Measurements from ENCODE around the gene STUM.

DNA sequence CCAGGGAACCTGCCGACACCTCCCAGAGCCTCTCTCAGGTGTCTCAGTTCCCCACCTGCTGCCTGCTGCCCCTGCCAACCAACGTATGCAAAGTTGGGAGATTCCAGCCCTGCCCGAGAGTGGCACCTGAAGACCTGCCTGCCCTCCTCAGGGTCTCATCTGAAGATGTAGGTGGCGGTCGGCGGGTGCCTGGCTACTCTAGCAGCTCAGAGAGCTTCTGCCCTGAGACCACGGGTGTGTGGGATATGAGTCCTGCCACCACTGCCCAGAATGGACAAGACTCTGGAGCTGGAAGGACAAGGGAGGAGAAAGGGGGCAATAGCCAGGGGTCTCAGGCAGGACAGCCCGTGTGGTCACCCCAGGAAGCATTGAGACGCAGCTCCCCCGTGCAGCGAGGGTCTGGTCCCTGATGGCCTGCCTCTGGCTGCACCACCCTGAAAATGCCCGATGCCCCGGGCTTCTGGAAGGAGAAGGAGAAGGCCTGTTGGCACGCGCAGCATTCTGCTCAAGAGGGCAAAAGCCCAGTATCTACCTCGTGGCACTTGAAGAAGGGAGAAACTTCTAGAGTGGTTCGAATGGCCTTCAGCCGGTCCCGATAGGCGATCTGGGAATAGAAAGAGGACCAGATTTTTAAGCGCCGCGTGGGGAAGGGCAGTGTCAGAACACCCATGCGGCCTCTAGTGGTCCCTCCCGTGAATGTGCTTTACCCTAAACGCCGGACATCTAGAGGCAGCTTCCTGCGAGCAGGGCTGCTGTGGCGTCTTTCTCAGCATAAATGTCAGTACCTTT is 88.8 kb downstream of the STUM start:
- no peak for TF ChIP-seq ZNF114 (CRISPR knock-in tag; IDR thresholded peaks at IDR 0.05)
- TF ChIP-seq, protein P1, sequence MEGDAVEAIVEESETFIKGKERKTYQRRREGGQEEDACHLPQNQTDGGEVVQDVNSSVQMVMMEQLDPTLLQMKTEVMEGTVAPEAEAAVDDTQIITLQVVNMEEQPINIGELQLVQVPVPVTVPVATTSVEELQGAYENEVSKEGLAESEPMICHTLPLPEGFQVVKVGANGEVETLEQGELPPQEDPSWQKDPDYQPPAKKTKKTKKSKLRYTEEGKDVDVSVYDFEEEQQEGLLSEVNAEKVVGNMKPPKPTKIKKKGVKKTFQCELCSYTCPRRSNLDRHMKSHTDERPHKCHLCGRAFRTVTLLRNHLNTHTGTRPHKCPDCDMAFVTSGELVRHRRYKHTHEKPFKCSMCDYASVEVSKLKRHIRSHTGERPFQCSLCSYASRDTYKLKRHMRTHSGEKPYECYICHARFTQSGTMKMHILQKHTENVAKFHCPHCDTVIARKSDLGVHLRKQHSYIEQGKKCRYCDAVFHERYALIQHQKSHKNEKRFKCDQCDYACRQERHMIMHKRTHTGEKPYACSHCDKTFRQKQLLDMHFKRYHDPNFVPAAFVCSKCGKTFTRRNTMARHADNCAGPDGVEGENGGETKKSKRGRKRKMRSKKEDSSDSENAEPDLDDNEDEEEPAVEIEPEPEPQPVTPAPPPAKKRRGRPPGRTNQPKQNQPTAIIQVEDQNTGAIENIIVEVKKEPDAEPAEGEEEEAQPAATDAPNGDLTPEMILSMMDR (conservative IDR thresholded peaks at IDR 0.05; ENCODE audit: low read depth in 2 of 2) = peak; percentile 49 to 54
- TF ChIP-seq, protein P2, sequence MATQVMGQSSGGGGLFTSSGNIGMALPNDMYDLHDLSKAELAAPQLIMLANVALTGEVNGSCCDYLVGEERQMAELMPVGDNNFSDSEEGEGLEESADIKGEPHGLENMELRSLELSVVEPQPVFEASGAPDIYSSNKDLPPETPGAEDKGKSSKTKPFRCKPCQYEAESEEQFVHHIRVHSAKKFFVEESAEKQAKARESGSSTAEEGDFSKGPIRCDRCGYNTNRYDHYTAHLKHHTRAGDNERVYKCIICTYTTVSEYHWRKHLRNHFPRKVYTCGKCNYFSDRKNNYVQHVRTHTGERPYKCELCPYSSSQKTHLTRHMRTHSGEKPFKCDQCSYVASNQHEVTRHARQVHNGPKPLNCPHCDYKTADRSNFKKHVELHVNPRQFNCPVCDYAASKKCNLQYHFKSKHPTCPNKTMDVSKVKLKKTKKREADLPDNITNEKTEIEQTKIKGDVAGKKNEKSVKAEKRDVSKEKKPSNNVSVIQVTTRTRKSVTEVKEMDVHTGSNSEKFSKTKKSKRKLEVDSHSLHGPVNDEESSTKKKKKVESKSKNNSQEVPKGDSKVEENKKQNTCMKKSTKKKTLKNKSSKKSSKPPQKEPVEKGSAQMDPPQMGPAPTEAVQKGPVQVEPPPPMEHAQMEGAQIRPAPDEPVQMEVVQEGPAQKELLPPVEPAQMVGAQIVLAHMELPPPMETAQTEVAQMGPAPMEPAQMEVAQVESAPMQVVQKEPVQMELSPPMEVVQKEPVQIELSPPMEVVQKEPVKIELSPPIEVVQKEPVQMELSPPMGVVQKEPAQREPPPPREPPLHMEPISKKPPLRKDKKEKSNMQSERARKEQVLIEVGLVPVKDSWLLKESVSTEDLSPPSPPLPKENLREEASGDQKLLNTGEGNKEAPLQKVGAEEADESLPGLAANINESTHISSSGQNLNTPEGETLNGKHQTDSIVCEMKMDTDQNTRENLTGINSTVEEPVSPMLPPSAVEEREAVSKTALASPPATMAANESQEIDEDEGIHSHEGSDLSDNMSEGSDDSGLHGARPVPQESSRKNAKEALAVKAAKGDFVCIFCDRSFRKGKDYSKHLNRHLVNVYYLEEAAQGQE (IDR thresholded peaks at IDR 0.05; ENCODE audit: unreplicated experiment) = no peak
- TF ChIP-seq POLR2AphosphoS5 (IDR thresholded peaks at IDR 0.05; ENCODE audit: low read depth) = no peak
- TF ChIP-seq JUNB (IDR thresholded peaks at IDR 0.05; ENCODE audit: unreplicated experiment) = no peak
- no peak for TF ChIP-seq NANOG (IDR thresholded peaks at IDR 0.05; ENCODE audit: borderline replicate concordance)
- TF ChIP-seq, protein P3, sequence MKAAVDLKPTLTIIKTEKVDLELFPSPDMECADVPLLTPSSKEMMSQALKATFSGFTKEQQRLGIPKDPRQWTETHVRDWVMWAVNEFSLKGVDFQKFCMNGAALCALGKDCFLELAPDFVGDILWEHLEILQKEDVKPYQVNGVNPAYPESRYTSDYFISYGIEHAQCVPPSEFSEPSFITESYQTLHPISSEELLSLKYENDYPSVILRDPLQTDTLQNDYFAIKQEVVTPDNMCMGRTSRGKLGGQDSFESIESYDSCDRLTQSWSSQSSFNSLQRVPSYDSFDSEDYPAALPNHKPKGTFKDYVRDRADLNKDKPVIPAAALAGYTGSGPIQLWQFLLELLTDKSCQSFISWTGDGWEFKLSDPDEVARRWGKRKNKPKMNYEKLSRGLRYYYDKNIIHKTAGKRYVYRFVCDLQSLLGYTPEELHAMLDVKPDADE (IDR thresholded peaks at IDR 0.05) = no peak
